Stimulated activated CD4-positive, alpha-beta T cell treated with anti-CD3 and anti-CD28 coated beads, Interleukin-1b, Interleukin-23, amount 100 ng/mL, for 48 hours (primary cell): ENCODE results near the gene SCN9A.
"Not testable (repeated sequence)": the region's sequence is repeated elsewhere in the genome, so short reads cannot be mapped to it uniquely, and the experiment has no call there.

ENCODE experiments used
- DNase-seq: peaks from one replicate; pipeline ENCODE4 v3.0.0-alpha.2; 2020

The SCN9A gene

GRCh38 chr2:166373951-166374350, 1.8 kb downstream of the SCN9A start:
- DNase-seq, result peak; percentile 8

- no peak for DNase-seq
These were observed 2.2 kb downstream of the SCN9A start for GRCh38 chr2:166373539-166373938.

- no peak for DNase-seq
These were observed 2.6 kb downstream of the SCN9A start for GRCh38 chr2:166373105-166373504.

GRCh38 chr2:166372046-166372445, 3.7 kb downstream of the SCN9A start:
- DNase-seq, result no peak

GRCh38 chr2:166365803-166366420, 9.8 kb downstream of the SCN9A start:
- no peak for DNase-seq

- no peak for DNase-seq
These were observed 10.5 kb downstream of the SCN9A start for GRCh38 chr2:166365239-166365638.

GRCh38 chr2:166364476-166365161, 11.1 kb downstream of the SCN9A start:
- DNase-seq, result no peak

GRCh38 chr2:166361351-166362153, 14.2 kb downstream of the SCN9A start:
- DNase-seq, result no peak

- no peak for DNase-seq
These were observed 14.8 kb downstream of the SCN9A start for GRCh38 chr2:166360906-166361305.

- no peak for DNase-seq
These were observed 15.3 kb downstream of the SCN9A start for GRCh38 chr2:166360426-166360825.

- not testable (repeated sequence) for DNase-seq
These were observed 17.8 kb downstream of the SCN9A start for GRCh38 chr2:166357950-166358321.

GRCh38 chr2:166357068-166357949, 18.4 kb downstream of the SCN9A start:
- DNase-seq, result no peak

GRCh38 chr2:166351319-166351718, 24.4 kb downstream of the SCN9A start:
- no peak for DNase-seq

GRCh38 chr2:166350525-166350924, 25.2 kb downstream of the SCN9A start:
- DNase-seq, result no peak

- DNase-seq, result no peak
These were observed 31.2 kb downstream of the SCN9A start for GRCh38 chr2:166344286-166345113.

GRCh38 chr2:166343467-166343866, 32.3 kb downstream of the SCN9A start:
- DNase-seq, result no peak

- DNase-seq, result no peak
These were observed 34.3 kb downstream of the SCN9A start for GRCh38 chr2:166341426-166341825.

- DNase-seq, result no peak
These were observed 36.9 kb downstream of the SCN9A start for GRCh38 chr2:166338831-166339339.

- DNase-seq, result no peak
These were observed 37.8 kb downstream of the SCN9A start for GRCh38 chr2:166337932-166338331.

GRCh38 chr2:166335284-166335683, 40.5 kb downstream of the SCN9A start:
- DNase-seq, result no peak

GRCh38 chr2:166334805-166335204, 40.9 kb downstream of the SCN9A start:
- no peak for DNase-seq

- no peak for DNase-seq
These were observed 41.9 kb downstream of the SCN9A start for GRCh38 chr2:166333801-166334200.
